Brain microvascular endothelial cell (primary cell): Measurements from ENCODE around the gene PITPNC1.

Experiments
- DNase-seq: peaks from one replicate; pipeline ENCODE4 v3.0.0-alpha.2; 2020
- H3K27ac ChIP-seq: fragments of 250-450 bp; sonication (Bioruptor Pico); 2 replicates; pipeline ENCODE4 v1.5.1; 2020; ENCODE audit warnings: mild to moderate bottlenecking, moderate library complexity
- H3K27me3 ChIP-seq: fragments of 250-450 bp; sonication (Bioruptor Pico); replicated peaks from 2 replicates; pipeline ENCODE4 v1.5.1; 2020; ENCODE audit warnings: mild to moderate bottlenecking
- H3K36me3 ChIP-seq: fragments of 250-450 bp; sonication (Bioruptor Pico); replicated peaks from 2 replicates; pipeline ENCODE4 v1.5.1; 2020; ENCODE audit warnings: mild to moderate bottlenecking
- H3K4me3 ChIP-seq: 2 replicates; pipeline ENCODE4 v1.5.1; 2011; ENCODE audit warnings: low read depth, mild to moderate bottlenecking, control low read depth, low read length, moderate library complexity
- in situ Hi-C: cut with HindIII; loops from 2 replicates; pipeline ENCODE4 v1.10.0; 2017; ENCODE audit warnings: low sequenced_read_pairs, low pct_ligation_motif_present
- TF ChIP-seq, protein P1 (sequence below): IDR thresholded peaks from 2 replicates; pipeline ENCODE4 v1.5.1; 2011; ENCODE audit warnings: low read depth, mild to moderate bottlenecking, moderate library complexity, low read length, control low read depth, inconsistent platforms; ENCODE audit errors: missing control alignments

The PITPNC1 gene

DNA sequence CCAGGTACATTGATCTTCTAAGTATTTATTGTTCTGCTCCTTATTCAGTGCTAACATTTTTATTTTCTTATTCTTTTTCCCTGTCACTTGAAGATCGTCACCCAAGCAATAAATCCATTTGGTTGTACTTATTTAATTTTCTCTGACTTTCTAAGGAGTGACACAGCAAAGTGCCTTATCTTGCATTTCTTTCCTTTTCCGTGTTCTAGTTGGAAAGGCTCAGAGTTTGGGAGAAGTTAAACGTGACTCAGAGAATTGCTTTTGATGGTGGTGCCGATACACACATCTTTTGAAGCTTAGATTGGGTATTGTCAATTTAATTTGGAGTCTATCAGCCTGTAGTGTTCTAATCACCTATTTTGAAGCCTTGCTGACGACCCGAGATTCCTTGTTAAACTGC, 72.0 kb downstream of the PITPNC1 start:
- no peak overlapping the region for H3K27ac ChIP-seq
- no peaks in the 10 kb centered on the region for H3K36me3 ChIP-seq
- DNase-seq = no peak
- TF ChIP-seq, protein P1, sequence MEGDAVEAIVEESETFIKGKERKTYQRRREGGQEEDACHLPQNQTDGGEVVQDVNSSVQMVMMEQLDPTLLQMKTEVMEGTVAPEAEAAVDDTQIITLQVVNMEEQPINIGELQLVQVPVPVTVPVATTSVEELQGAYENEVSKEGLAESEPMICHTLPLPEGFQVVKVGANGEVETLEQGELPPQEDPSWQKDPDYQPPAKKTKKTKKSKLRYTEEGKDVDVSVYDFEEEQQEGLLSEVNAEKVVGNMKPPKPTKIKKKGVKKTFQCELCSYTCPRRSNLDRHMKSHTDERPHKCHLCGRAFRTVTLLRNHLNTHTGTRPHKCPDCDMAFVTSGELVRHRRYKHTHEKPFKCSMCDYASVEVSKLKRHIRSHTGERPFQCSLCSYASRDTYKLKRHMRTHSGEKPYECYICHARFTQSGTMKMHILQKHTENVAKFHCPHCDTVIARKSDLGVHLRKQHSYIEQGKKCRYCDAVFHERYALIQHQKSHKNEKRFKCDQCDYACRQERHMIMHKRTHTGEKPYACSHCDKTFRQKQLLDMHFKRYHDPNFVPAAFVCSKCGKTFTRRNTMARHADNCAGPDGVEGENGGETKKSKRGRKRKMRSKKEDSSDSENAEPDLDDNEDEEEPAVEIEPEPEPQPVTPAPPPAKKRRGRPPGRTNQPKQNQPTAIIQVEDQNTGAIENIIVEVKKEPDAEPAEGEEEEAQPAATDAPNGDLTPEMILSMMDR = no peak
- no peak overlapping the region for H3K4me3 ChIP-seq
- in situ Hi-C loops = no loop called here
- no peaks in the 10 kb centered on the region for H3K27me3 ChIP-seq

DNA sequence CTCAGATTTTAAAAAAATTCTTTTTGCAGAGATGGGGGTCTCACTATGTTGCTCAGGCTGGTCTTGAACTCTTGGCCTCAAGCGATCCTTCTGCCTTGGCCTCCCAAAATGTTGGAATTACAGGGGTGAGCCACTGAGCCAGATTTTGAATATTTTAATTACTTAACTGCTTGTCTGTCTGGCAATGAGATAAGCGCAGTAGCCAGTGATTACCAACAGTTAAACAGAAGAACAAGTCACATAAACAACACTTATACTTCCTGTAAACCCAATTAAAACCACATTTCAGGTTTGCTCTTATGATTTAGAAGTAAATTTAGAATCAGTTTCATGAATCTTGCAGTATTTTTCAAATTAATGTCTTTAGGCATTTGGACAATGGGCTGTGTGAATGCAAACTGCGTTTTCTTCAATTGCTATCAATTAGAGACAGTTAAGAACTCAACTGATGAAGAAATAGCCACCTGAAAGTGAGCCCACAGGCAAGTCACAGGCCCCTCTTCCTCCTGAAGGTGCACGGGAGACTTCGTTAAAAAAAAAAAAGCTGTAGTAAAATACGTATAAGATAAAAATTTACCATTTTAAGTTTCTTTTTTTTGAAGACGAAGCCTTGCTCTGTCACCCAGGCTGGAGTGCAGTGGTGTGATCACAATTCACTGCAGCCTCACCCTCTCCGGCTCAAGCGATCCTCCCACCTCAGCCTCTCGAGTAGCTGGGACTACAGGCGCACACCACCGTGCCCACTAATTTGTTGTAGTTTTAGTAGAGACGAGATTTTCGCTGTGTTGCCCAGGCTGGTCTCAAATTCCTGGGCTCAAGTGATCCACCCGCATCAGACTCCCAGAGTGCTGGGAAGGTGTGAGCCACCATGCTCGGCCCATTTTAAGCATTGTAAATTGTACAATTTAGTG, 73.0 kb downstream of the PITPNC1 start:
- Histone ChIP-seq H3K36me3 (no peaks in the 10 kb centered on the region), H3K27ac (no peak overlapping the region), H3K4me3 (no peak overlapping the region), H3K27me3 (no peaks in the 10 kb centered on the region)
- TF ChIP-seq, protein P1 = no peak
- no peak for DNase-seq
- in situ Hi-C loops = no loop called here

DNA sequence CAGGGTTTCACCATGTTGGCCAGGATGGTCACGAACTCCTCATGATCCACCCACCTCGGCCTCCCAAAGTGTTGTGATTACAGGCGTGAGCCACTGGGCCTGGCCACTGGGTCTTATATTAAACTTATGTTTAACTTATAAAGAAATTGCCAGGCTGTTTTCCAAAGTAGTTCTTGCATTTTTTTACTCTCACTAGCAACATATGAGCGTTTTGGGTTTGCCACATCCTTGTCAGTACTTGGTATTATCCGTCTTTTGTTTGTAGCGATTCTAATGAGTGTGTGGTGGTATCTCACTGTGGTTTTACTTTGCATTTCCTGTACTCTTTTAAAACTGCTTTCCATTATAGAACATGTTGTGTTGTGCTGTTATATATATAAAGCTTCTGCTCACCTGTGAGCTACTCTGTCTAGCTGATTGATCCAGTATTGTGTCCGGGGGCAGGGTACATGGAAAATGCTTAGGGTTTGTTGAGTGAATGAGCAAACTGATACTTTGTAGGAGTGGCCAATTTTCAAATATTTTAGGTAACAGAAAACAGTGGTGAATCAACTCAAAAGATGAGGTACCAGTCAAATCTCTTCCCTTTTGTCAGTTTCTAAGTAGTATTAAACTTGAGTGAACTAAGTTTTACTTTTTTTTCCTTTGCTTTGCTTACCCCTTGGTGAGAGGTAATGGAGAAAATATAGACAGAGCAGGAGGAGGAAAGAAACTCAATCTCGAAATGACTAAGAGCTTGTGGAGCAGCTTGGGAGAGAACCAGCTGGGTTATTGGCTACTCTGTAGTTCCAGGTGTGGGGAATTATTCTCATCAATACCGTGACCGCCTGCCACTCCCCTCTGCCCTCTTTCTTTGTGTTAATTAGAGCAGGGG, 75.8 kb downstream of the PITPNC1 start:
- TF ChIP-seq, protein P1 = no peak

DNA sequence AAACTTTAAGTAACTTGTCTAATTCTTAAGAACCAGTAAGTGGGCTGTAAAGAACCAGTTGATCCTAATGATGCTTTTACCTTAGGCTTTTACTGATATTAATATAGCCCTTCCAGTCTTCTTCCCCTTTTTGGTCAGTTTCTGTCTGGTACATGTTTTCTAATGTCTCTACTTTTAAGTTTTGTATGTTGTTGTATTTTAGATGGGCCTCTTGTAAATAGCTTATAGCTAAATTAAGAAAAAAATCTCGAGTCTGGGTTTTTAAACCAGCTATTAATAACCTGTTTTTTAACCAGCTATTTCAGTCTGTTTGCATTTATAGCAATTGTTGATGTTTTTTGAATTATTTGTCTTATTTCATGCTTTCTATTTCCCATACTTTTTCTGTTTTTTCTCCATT, 79.0 kb downstream of the PITPNC1 start:
- no peak overlapping the region for H3K4me3 ChIP-seq
- H3K27ac ChIP-seq = no peak overlapping the region
- TF ChIP-seq, protein P1 = no peak
- no peak for DNase-seq
- H3K27me3 ChIP-seq = no peaks in the 10 kb centered on the region
- in situ Hi-C loops = no loop called here
- no peaks in the 10 kb centered on the region for H3K36me3 ChIP-seq

More for the DNA sequence above, 75.8 kb downstream of the PITPNC1 start:
- Histone ChIP-seq H3K27me3 (no peaks in the 10 kb centered on the region), H3K4me3 (no peak overlapping the region), H3K27ac (no peak overlapping the region), H3K36me3 (no peaks in the 10 kb centered on the region)
- no peak for DNase-seq
- in situ Hi-C loops = no loop called here

DNA sequence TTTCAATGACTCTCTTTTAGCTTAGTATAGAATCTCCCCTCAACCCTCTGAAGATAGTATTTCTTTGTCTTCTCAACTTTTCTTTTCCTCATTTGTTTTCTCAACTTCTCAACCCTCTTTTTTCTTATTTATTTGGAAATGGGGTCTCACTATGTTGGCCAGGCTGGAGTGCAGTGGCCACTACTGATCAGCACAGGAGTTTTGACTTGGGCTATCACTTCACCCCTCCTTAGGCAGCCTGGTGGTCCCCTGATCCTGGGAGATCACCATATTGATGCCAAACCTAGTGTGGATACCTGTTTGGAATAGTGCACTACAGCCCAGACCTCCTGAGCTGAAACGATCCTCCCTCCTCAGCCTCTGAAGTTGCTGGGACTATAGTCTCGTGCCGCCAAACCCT, 79.8 kb downstream of the PITPNC1 start:
- H3K27ac ChIP-seq = no peak overlapping the region
- DNase-seq = no peak
- in situ Hi-C loops = no loop called here

More for the DNA sequence above, 79.8 kb downstream of the PITPNC1 start:
- no peaks in the 10 kb centered on the region for H3K27me3 ChIP-seq
- H3K4me3 ChIP-seq = no peak overlapping the region
- TF ChIP-seq, protein P1 = no peak
- no peaks in the 10 kb centered on the region for H3K36me3 ChIP-seq
